ENCODE data around the gene SEC14L1.

SEC14L1 gene

GRCh38 chr17:77167472-77168306, 26.9 kb downstream of the SEC14L1 start:
- no peak for TF ChIP-seq EP300 (IDR thresholded peaks at IDR 0.05; ENCODE audit: borderline replicate concordance)
- TF ChIP-seq FOXM1 (IDR thresholded peaks at IDR 0.05; ENCODE audit: borderline replicate concordance, low read depth): no peak
- no peak for TF ChIP-seq RAD21 (IDR thresholded peaks at IDR 0.05; ENCODE audit: low read depth)
- TF ChIP-seq, protein P1, sequence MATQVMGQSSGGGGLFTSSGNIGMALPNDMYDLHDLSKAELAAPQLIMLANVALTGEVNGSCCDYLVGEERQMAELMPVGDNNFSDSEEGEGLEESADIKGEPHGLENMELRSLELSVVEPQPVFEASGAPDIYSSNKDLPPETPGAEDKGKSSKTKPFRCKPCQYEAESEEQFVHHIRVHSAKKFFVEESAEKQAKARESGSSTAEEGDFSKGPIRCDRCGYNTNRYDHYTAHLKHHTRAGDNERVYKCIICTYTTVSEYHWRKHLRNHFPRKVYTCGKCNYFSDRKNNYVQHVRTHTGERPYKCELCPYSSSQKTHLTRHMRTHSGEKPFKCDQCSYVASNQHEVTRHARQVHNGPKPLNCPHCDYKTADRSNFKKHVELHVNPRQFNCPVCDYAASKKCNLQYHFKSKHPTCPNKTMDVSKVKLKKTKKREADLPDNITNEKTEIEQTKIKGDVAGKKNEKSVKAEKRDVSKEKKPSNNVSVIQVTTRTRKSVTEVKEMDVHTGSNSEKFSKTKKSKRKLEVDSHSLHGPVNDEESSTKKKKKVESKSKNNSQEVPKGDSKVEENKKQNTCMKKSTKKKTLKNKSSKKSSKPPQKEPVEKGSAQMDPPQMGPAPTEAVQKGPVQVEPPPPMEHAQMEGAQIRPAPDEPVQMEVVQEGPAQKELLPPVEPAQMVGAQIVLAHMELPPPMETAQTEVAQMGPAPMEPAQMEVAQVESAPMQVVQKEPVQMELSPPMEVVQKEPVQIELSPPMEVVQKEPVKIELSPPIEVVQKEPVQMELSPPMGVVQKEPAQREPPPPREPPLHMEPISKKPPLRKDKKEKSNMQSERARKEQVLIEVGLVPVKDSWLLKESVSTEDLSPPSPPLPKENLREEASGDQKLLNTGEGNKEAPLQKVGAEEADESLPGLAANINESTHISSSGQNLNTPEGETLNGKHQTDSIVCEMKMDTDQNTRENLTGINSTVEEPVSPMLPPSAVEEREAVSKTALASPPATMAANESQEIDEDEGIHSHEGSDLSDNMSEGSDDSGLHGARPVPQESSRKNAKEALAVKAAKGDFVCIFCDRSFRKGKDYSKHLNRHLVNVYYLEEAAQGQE (IDR thresholded peaks at IDR 0.05; ENCODE audit: low read depth): no peak
- no peak for TF ChIP-seq TAF1 (IDR thresholded peaks at IDR 0.05; ENCODE audit: low read depth)
- no peak for TF ChIP-seq NFIC (IDR thresholded peaks at IDR 0.05)
- TF ChIP-seq TEAD4 (IDR thresholded peaks at IDR 0.05): no peak
- TF ChIP-seq ZBTB7A (IDR thresholded peaks at IDR 0.05; ENCODE audit: low read depth): no peak
- TF ChIP-seq TCF12 (IDR thresholded peaks at IDR 0.05; ENCODE audit: low read depth): no peak
- no peak for TF ChIP-seq CREB1 (IDR thresholded peaks at IDR 0.05; ENCODE audit: low read depth)
- no peak for TF ChIP-seq USF1 (IDR thresholded peaks at IDR 0.05)
- TF ChIP-seq MAX (IDR thresholded peaks at IDR 0.05): no peak
- no peak for TF ChIP-seq CEBPB (IDR thresholded peaks at IDR 0.05)
- no peak for TF ChIP-seq YY1 (IDR thresholded peaks at IDR 0.05; ENCODE audit: low read depth)
- TF ChIP-seq EGR1 (IDR thresholded peaks at IDR 0.05): no peak

DNA sequence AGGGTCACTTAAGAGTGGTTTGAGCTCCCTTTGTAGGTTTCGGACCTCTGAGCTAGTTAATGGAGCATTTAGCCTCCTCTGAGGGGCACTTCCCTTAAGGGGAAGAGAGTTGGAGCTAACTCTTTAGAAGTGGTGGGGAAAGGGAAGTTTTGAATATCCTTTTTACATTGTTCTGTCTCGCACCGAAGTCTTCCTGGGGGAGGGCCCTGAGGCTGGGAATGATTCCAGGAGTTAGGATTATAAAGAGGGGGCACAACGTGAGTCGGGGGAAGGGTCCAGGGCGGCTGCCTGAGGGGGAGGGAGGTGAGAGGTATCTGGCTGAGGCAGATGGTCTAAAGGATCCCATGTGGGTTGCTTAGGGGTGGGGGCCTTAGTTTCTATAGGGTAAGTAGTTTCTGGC, 32.3 kb downstream of the SEC14L1 start:
- TF ChIP-seq MAX (IDR thresholded peaks at IDR 0.05) (no peak), CEBPB (IDR thresholded peaks at IDR 0.05) (no peak), TEAD4 (IDR thresholded peaks at IDR 0.05) (no peak), USF1 (IDR thresholded peaks at IDR 0.05) (no peak), TCF12 (IDR thresholded peaks at IDR 0.05; ENCODE audit: low read depth) (no peak), ZBTB7A (IDR thresholded peaks at IDR 0.05; ENCODE audit: low read depth) (no peak), YY1 (IDR thresholded peaks at IDR 0.05; ENCODE audit: low read depth) (no peak), CREB1 (IDR thresholded peaks at IDR 0.05; ENCODE audit: low read depth) (no peak), NFIC (IDR thresholded peaks at IDR 0.05) (no peak), TAF1 (IDR thresholded peaks at IDR 0.05; ENCODE audit: low read depth) (no peak), RAD21 (IDR thresholded peaks at IDR 0.05; ENCODE audit: low read depth) (no peak), FOXM1 (IDR thresholded peaks at IDR 0.05; ENCODE audit: borderline replicate concordance, low read depth) (no peak), EP300 (IDR thresholded peaks at IDR 0.05; ENCODE audit: borderline replicate concordance) (no peak)
- TF ChIP-seq, protein P1 (IDR thresholded peaks at IDR 0.05; ENCODE audit: low read depth): no peak

GRCh38 chr17:77174928-77175661, 34.3 kb downstream of the SEC14L1 start:
- TF ChIP-seq FOXM1 (IDR thresholded peaks at IDR 0.05; ENCODE audit: borderline replicate concordance, low read depth) (no peak), YY1 (IDR thresholded peaks at IDR 0.05; ENCODE audit: low read depth) (no peak), RAD21 (IDR thresholded peaks at IDR 0.05; ENCODE audit: low read depth) (no peak), CEBPB (IDR thresholded peaks at IDR 0.05) (no peak), NFIC (IDR thresholded peaks at IDR 0.05) (no peak), EGR1 (IDR thresholded peaks at IDR 0.05) (no peak), MAX (IDR thresholded peaks at IDR 0.05) (no peak), TAF1 (IDR thresholded peaks at IDR 0.05; ENCODE audit: low read depth) (no peak), TEAD4 (IDR thresholded peaks at IDR 0.05) (no peak), TCF12 (IDR thresholded peaks at IDR 0.05; ENCODE audit: low read depth) (no peak), USF1 (IDR thresholded peaks at IDR 0.05) (no peak), CREB1 (IDR thresholded peaks at IDR 0.05; ENCODE audit: low read depth) (no peak), EP300 (IDR thresholded peaks at IDR 0.05; ENCODE audit: borderline replicate concordance) (no peak), ZBTB7A (IDR thresholded peaks at IDR 0.05; ENCODE audit: low read depth) (no peak)
- TF ChIP-seq, protein P1 (IDR thresholded peaks at IDR 0.05; ENCODE audit: low read depth): no peak

Data from Ishikawa (cell line).